ENCODE data around the gene DDX1. TPM values are rescaled to one million over a fixed set of nuclear protein-coding genes. Genes with fewer than 3 reads are reported as not detected.

The DDX1 gene
- total RNA-seq, 1 experiment from 2014 or later = 62.6 TPM

DNA sequence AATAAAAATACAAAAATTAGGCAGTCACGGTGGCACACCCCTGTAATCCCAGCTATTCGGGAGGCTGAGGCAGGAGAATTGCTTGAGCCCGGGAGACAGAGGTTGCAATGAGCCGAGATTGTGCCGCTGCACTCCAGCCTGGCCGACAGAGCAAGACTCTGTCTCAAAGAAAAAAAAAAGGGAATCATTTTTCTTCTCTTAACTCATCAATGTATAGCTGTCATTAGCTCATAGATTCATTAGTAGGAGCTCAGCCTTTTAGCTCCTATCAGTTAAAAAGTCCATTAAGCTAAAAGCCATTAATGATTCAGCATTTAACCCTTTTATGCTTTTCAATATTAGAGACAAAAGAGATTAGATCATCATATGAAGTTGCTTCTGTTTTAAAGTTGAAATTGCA, 24.8 kb upstream of the DDX1 start:
- Histone ChIP-seq H3K9ac (ENCODE audit: low read length) (no peak overlapping the region), H3K27me3 (ENCODE audit: low read length) (no peaks in the 10 kb centered on the region), H3F3A (ENCODE audit: low read length, unreplicated experiment) (no peaks in the 10 kb centered on the region), H3K27ac (ENCODE audit: low read length) (no peak overlapping the region), H3K4me3 (ENCODE audit: low read length) (no peak overlapping the region), H3K9me2 (replicated peaks; ENCODE audit: low read length) (no peaks in the 10 kb centered on the region), H3K9me3 (ENCODE audit: low read length) (no peaks in the 10 kb centered on the region), H3K36me3 (ENCODE audit: low read depth, low read length) (no peaks in the 10 kb centered on the region), H2AFZ (ENCODE audit: low read length) (no peak overlapping the region), H3K4me2 (ENCODE audit: low read length) (no peak overlapping the region), H3K79me2 (ENCODE audit: low read length) (no peaks in the 10 kb centered on the region), H3K4me1 (ENCODE audit: insufficient read depth, low read length) (0 out of 2 replicates have a peak, but pooled peaks cover 1% of the 10 kb centered on the region), H4K20me1 (ENCODE audit: low read length) (no peaks in the 10 kb centered on the region)
- intact Hi-C loops (cut with micrococcal nuclease) = no loop called here
- CTCF ChIA-PET = no interaction called here
- DNase-seq (no peak), ATAC-seq (no peak)
- TF ChIP-seq, protein P1, sequence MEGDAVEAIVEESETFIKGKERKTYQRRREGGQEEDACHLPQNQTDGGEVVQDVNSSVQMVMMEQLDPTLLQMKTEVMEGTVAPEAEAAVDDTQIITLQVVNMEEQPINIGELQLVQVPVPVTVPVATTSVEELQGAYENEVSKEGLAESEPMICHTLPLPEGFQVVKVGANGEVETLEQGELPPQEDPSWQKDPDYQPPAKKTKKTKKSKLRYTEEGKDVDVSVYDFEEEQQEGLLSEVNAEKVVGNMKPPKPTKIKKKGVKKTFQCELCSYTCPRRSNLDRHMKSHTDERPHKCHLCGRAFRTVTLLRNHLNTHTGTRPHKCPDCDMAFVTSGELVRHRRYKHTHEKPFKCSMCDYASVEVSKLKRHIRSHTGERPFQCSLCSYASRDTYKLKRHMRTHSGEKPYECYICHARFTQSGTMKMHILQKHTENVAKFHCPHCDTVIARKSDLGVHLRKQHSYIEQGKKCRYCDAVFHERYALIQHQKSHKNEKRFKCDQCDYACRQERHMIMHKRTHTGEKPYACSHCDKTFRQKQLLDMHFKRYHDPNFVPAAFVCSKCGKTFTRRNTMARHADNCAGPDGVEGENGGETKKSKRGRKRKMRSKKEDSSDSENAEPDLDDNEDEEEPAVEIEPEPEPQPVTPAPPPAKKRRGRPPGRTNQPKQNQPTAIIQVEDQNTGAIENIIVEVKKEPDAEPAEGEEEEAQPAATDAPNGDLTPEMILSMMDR (conservative IDR thresholded peaks at IDR 0.05; ENCODE audit: low read depth, low read length) = no peak
- TF ChIP-seq EZH2phosphoT487 (IDR thresholded peaks at IDR 0.05; ENCODE audit: borderline replicate concordance, low read length) (no peak), EZH2 (IDR thresholded peaks at IDR 0.05; ENCODE audit: low read length, unreplicated experiment) (no peak)
- POLR2A ChIA-PET (ENCODE audit: unreplicated experiment) = no interaction called here
- no TSS peak for BruUV-seq (replicated peaks)

DNA sequence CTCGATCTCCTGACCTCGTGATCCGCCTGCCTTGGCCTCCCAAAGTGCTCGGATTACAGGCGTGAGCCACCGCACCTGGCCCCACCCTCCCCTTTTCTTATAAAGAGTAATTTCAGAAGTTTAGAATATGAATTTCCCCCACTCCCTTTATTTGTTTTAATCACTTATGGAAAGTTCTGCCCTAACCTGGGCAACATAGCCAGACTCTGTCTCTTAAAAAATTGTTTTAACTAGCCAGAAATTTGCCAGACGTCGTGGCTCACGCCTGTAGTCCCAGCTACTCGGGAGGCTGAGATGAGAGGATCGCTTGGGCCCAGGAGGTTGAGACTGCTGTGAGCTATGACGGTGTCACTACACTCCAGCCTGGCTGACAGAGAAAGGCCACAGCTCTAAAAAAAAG, 22.8 kb upstream of the DDX1 start:
- Histone ChIP-seq H4K20me1 (ENCODE audit: low read length) (no peaks in the 10 kb centered on the region), H3K4me2 (ENCODE audit: low read length) (no peak overlapping the region), H3K79me2 (ENCODE audit: low read length) (no peaks in the 10 kb centered on the region), H2AFZ (ENCODE audit: low read length) (no peak overlapping the region), H3K9me2 (replicated peaks; ENCODE audit: low read length) (no peaks in the 10 kb centered on the region), H3K9me3 (ENCODE audit: low read length) (no peaks in the 10 kb centered on the region), H3K4me1 (ENCODE audit: insufficient read depth, low read length) (no peaks in the 10 kb centered on the region), H3F3A (ENCODE audit: low read length, unreplicated experiment) (no peaks in the 10 kb centered on the region), H3K4me3 (ENCODE audit: low read length) (no peak overlapping the region), H3K27ac (ENCODE audit: low read length) (no peak overlapping the region), H3K36me3 (ENCODE audit: low read depth, low read length) (no peaks in the 10 kb centered on the region), H3K27me3 (ENCODE audit: low read length) (no peaks in the 10 kb centered on the region), H3K9ac (ENCODE audit: low read length) (no peak overlapping the region)
- no TSS peak for BruUV-seq (replicated peaks)
- no peak for DNase-seq
- TF ChIP-seq EZH2 (IDR thresholded peaks at IDR 0.05; ENCODE audit: low read length, unreplicated experiment) (no peak), EZH2phosphoT487 (IDR thresholded peaks at IDR 0.05; ENCODE audit: borderline replicate concordance, low read length) (no peak)
- TF ChIP-seq, protein P1 (conservative IDR thresholded peaks at IDR 0.05; ENCODE audit: low read depth, low read length) = no peak
- ChIA-PET POLR2A (ENCODE audit: unreplicated experiment) (no interaction called here), CTCF (no interaction called here)
- intact Hi-C loops (cut with micrococcal nuclease) = no loop called here
- ATAC-seq = no peak

DNA sequence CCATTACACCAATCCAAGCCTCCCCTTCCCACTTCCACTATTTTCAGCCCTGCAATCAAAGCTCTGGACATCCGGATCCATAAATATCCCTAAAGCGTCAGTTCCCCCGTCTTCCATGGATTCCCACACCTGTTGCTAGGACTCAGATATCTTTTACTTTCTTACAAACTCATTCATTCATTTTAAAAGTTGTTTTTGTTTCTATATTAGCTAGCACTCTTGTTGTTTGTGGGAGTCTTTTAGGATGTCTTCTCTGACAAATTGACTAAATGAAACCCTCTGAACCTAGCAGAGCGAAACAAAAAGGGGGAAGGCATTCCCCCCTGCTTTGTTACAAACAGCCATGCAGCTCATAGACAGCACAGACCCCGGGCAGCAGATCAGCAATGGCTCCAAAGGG, 21.6 kb upstream of the DDX1 start:
- Histone ChIP-seq H3K9me2 (replicated peaks; ENCODE audit: low read length) (no peaks in the 10 kb centered on the region), H2AFZ (ENCODE audit: low read length) (no peak overlapping the region), H4K20me1 (ENCODE audit: low read length) (no peaks in the 10 kb centered on the region), H3K9me3 (ENCODE audit: low read length) (no peaks in the 10 kb centered on the region), H3K79me2 (ENCODE audit: low read length) (no peaks in the 10 kb centered on the region), H3K4me2 (ENCODE audit: low read length) (no peak overlapping the region), H3K27me3 (ENCODE audit: low read length) (no peaks in the 10 kb centered on the region), H3K4me1 (ENCODE audit: insufficient read depth, low read length) (no peaks in the 10 kb centered on the region), H3K36me3 (ENCODE audit: low read depth, low read length) (no peaks in the 10 kb centered on the region), H3K27ac (ENCODE audit: low read length) (no peak overlapping the region), H3K4me3 (ENCODE audit: low read length) (no peak overlapping the region), H3F3A (ENCODE audit: low read length, unreplicated experiment) (no peaks in the 10 kb centered on the region), H3K9ac (ENCODE audit: low read length) (no peak overlapping the region)
- ChIA-PET CTCF (no interaction called here), POLR2A (ENCODE audit: unreplicated experiment) (no interaction called here)
- TF ChIP-seq EZH2 (IDR thresholded peaks at IDR 0.05; ENCODE audit: low read length, unreplicated experiment) (no peak), EZH2phosphoT487 (IDR thresholded peaks at IDR 0.05; ENCODE audit: borderline replicate concordance, low read length) (no peak)
- TF ChIP-seq, protein P1 (conservative IDR thresholded peaks at IDR 0.05; ENCODE audit: low read depth, low read length) = no peak
- intact Hi-C loops (cut with micrococcal nuclease) = loop anchor here (10.0 kb wide), 1 partner anchor 405 kb away; no protein-coding TSS in a partner anchor
- BruUV-seq (replicated peaks) = no TSS peak
- no peak for DNase-seq
- ATAC-seq = no peak
